AG10803 (cell line): ENCODE measurements around the gene C1orf159.

ENCODE experiments used
- DNase-seq: peaks from one replicate; pipeline ENCODE4 v3.0.0; 2010; ENCODE audit warnings: low read depth
- H3K4me3 ChIP-seq: 2 replicates; pipeline ENCODE4 v1.5.1; 2011; ENCODE audit warnings: mild to moderate bottlenecking, low read length, control low read depth
- CTCF ChIP-seq: conservative IDR thresholded peaks from 2 replicates; pipeline ENCODE4 v1.5.1; 2011; ENCODE audit warnings: mild to moderate bottlenecking, low read length, control low read depth, inconsistent platforms

Gene C1orf159

DNA sequence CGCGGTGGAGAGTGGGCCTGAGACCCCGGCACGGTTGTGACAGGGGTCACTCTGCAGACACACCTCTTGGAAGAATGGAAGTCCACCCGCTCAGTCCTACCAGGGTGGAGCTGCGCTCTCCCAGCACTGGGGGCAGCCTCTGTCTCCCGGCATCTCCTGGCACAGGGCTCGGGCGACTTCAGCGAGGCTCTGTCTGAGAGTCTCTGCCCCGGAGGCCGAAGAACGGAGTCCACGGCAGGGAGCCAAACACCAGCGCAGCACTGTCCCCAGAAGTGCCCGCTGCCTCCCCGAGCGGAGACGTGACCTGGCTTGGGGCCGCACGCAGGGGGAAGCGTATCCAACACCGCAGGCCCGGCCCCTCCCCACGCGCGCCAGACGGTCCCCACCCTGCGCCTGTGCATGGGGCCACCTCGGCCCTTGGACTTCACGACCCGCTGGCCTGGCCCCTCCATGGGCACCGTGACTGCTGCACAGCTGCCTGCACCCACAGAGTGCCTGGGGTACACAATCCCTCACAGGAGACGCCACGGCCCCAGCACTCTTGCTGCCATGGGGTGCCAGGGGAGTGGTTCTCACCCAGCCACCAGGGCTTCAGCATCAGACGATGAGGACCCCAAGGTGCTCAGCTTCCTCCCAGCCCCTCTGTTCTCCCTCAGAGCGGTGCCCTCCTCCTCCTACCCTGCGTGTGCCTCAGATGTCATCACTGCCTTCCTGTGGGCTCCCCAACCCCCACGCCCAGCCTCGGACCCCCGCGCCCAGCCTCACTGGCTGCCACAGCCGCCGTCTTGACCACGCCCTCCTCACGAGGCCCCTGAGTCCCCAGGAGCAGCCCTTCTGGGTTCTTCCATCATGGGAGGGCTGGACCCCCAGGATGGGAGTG is 26.8 kb downstream of the C1orf159 start:
- DNase-seq = no peak
- no peak overlapping the region for H3K4me3 ChIP-seq
- TF ChIP-seq CTCF = no peak

DNA sequence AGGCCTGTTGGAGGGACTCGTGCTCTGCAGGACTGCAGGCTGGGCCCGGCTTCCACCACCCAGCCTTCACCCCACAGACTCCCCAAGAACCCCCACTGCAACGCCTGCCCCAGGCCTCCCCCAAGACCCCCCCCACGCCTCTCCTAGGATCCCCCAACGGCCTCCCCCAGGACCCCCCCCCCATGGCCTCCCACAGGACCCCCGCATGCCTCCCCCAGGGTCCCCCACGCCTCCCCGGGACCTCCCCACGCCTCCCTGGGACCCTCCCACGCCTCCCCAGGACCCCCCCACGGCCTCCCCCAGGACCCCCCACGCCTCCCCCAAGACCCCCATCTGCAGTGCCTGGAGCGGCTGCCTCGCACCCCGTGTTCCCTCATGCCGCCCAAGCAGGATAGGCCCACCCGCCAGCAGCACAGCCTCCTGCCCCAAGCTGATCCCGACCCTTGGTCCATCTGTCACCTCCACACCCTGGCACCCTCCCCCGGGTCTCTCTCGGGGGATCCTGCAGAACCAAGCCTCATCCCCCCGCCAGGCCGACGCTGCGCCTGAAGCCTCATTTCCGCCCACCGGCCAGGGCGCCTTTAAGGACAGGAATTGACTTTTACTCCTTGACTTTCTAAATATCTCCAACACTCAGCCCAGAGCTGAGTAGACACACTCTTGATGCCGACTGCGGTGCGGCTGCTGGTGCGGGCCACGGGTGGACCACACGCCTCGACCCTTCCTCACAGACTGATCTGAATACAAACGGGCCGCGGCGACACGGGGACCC is 27.7 kb downstream of the C1orf159 start:
- H3K4me3 ChIP-seq = no peak overlapping the region
- DNase-seq = no peak
- no peak for TF ChIP-seq CTCF

DNA sequence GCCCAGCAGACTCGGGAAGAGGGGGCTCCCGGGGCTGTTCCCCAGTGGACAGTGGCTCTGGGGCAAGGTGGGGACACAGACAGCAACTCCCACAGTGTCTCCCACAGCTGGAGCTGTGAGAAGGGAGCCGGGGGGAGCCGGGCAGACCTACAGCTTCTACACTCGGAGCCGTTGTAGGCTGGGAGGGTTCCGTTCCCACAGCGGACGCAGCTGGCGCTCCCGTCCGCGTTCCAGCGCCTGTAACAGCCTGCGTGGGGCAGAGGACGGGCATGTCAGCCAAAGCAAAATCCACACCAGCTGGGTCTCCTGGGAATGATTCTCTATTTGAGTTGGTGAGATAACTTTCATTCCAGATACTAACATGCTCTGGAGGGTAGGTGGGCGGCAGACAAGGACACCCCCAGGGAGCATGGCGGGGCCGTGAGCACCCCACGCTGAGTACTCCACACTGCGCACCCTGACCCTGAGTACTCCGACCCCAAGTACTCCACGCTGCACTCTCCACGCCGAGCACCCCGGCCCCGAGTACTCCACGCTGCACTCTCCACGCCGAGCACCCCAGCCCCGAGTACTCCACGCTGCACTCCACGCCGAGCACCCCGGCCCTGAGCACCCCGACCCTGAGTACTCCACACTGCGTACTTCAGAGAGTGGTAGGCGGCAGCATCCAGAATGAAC is 28.4 kb downstream of the C1orf159 start:
- H3K4me3 ChIP-seq = no peak overlapping the region
- DNase-seq = no peak
- no peak for TF ChIP-seq CTCF

- TF ChIP-seq CTCF = no peak
- DNase-seq = no peak
- H3K4me3 ChIP-seq = no peak overlapping the region
These were observed 29.0 kb downstream of the C1orf159 start for GRCh38 chr1:1086911-1087341.

DNA sequence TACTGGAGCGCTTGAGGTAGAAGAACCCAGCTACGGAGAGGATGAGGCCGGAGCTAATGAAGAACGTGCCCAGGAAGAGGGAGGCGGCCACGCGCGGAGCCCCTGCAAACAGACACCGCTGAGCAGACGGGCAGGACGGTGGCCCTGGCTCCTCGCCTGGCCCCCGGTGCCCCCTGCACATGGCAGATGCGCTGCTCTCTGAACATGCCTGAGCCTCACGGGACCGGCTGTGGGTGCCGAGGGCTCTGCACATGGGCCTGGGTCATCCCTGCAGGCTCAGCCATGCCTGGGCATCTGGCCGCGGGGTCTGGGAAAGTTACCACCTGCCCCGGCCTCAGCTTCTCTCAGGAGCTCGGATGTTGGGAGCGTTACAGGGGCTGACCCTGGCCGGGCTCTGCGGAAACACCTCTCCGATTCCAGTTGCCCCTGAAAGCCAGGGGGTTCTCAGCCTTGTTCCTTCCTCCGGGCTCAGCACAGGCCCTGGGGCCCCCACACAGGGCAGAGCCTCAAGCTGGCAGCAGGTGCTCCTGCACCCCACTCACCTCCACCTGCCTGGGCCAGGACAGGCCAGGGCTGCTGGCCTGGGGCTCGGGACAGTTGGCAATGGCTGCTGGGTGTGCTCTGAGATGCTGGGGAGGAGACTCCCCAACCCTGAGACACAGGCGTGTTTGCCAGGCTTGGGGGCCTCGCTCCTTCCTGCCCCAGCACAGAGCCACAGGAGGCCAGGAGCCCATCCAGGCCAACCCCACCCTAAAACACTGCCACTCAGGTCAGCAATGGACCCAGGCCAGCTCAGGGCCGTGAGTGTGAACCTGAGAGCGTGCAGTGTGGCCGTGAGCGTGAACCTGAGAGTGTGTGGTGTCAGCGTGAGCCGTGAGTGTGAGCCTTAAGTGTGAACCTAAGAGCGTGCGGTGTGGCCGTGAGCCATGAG is 29.7 kb downstream of the C1orf159 start:
- no peak for DNase-seq
- no peak overlapping the region for H3K4me3 ChIP-seq
- TF ChIP-seq CTCF = no peak

DNA sequence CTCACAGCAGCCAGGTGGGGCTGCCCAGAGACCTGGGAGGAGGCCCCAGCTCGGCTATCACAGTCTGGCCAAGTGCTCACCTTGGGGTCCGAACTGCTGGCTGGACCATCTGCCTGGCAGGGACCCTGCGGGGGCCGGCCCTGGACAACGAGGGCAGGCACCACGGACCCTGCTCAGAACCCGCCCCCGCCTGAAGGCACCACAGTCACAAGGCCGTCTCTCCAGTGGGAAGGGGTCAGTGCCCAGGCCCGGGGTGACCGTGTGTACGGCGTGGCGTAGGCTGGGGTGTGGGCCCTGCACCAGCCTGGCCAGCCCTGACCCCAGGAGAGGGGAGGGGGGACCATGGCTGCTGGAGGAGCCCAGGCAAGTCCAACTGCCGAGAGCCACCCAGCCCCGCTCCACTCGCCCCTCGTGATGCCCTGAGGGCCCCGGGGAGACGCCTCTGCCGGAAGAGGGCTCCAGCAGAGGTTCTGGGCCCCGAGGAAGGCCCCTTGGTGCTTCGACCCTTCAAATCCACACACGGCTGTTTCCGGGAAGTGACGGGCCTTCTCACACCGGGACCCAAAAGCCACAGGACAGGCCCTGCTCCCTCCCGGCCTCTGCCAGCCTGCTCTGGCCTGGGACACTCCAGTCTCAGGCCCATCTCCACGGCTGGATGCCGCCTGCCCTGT is 30.6 kb downstream of the C1orf159 start:
- no peak for DNase-seq
- no peak overlapping the region for H3K4me3 ChIP-seq
- TF ChIP-seq CTCF = no peak
